Measurements from ENCODE around the gene CSRNP3. TPM values are rescaled to one million over a fixed set of nuclear protein-coding genes. Genes with fewer than 3 reads are reported as not detected.
A peak's percentile ranks its signal among the peaks of the same experiment; 100 is the strongest.

Gene CSRNP3
- total RNA-seq, 1 donor from 2014 or later: 14.6 TPM

- H3K9me3 Mint-ChIP-seq (ENCODE audit: unreplicated experiment): no peaks in the 10 kb centered on the region
- H3K27ac Mint-ChIP-seq (ENCODE audit: unreplicated experiment): no peak overlapping the region
- no peaks in the 10 kb centered on the region for H3K36me3 Mint-ChIP-seq (ENCODE audit: low read depth, unreplicated experiment)
- H3K4me1 Mint-ChIP-seq (ENCODE audit: unreplicated experiment): peaks cover 5% of the 10 kb centered on the region
- H3K4me3 Mint-ChIP-seq (ENCODE audit: unreplicated experiment): no peak overlapping the region
- DNase-seq (ENCODE audit: low spot score): no peak
- H3K27me3 Mint-ChIP-seq (ENCODE audit: unreplicated experiment): no peaks in the 10 kb centered on the region
- no peak for TF ChIP-seq CTCF (IDR thresholded peaks at IDR 0.05; ENCODE audit: unreplicated experiment)
These were observed 32.9 kb upstream of the CSRNP3 start for GRCh38 chr2:165436559-165436958.

- Mint-ChIP-seq H3K36me3 (ENCODE audit: low read depth, unreplicated experiment) (peaks cover under 1% of the 10 kb centered on the region), H3K9me3 (ENCODE audit: unreplicated experiment) (no peaks in the 10 kb centered on the region), H3K4me3 (ENCODE audit: unreplicated experiment) (no peak overlapping the region), H3K27me3 (ENCODE audit: unreplicated experiment) (peaks cover 3% of the 10 kb centered on the region), H3K4me1 (ENCODE audit: unreplicated experiment) (peaks cover 25% of the 10 kb centered on the region), H3K27ac (ENCODE audit: unreplicated experiment) (peak overlapping the region; percentile 87)
- TF ChIP-seq CTCF (IDR thresholded peaks at IDR 0.05; ENCODE audit: unreplicated experiment): no peak
- peak; percentile 45 for DNase-seq (ENCODE audit: low spot score)
These were observed 29.1 kb upstream of the CSRNP3 start for GRCh38 chr2:165440367-165440766.

- H3K27me3 Mint-ChIP-seq (ENCODE audit: unreplicated experiment): peaks cover 5% of the 10 kb centered on the region
- no peak overlapping the region for H3K4me3 Mint-ChIP-seq (ENCODE audit: unreplicated experiment)
- peak overlapping the region; percentile 96 for H3K27ac Mint-ChIP-seq (ENCODE audit: unreplicated experiment)
- H3K4me1 Mint-ChIP-seq (ENCODE audit: unreplicated experiment): peaks cover 25% of the 10 kb centered on the region
- no peak for DNase-seq (ENCODE audit: low spot score)
- TF ChIP-seq CTCF (IDR thresholded peaks at IDR 0.05; ENCODE audit: unreplicated experiment): no peak
- peaks cover 4% of the 10 kb centered on the region for H3K36me3 Mint-ChIP-seq (ENCODE audit: low read depth, unreplicated experiment)
- no peaks in the 10 kb centered on the region for H3K9me3 Mint-ChIP-seq (ENCODE audit: unreplicated experiment)
These were observed 26.0 kb upstream of the CSRNP3 start for GRCh38 chr2:165443511-165443910.

- no peak for TF ChIP-seq CTCF (IDR thresholded peaks at IDR 0.05; ENCODE audit: unreplicated experiment)
- no peak for DNase-seq (ENCODE audit: low spot score)
- H3K27ac Mint-ChIP-seq (ENCODE audit: unreplicated experiment): no peak overlapping the region
- no peaks in the 10 kb centered on the region for H3K9me3 Mint-ChIP-seq (ENCODE audit: unreplicated experiment)
- H3K4me1 Mint-ChIP-seq (ENCODE audit: unreplicated experiment): peaks cover 33% of the 10 kb centered on the region
- peaks cover 4% of the 10 kb centered on the region for H3K27me3 Mint-ChIP-seq (ENCODE audit: unreplicated experiment)
- no peak overlapping the region for H3K4me3 Mint-ChIP-seq (ENCODE audit: unreplicated experiment)
- H3K36me3 Mint-ChIP-seq (ENCODE audit: low read depth, unreplicated experiment): peaks cover 4% of the 10 kb centered on the region
These were observed 21.1 kb upstream of the CSRNP3 start for GRCh38 chr2:165448406-165448805.

GRCh38 chr2:165450156-165450555 lies 19.3 kb upstream of the CSRNP3 start:
- Mint-ChIP-seq H3K36me3 (ENCODE audit: low read depth, unreplicated experiment) (peaks cover 4% of the 10 kb centered on the region), H3K9me3 (ENCODE audit: unreplicated experiment) (no peaks in the 10 kb centered on the region), H3K27ac (ENCODE audit: unreplicated experiment) (peak overlapping the region; percentile 78), H3K4me3 (ENCODE audit: unreplicated experiment) (no peak overlapping the region), H3K27me3 (ENCODE audit: unreplicated experiment) (peaks cover 2% of the 10 kb centered on the region), H3K4me1 (ENCODE audit: unreplicated experiment) (peaks cover 21% of the 10 kb centered on the region)
- no peak for DNase-seq (ENCODE audit: low spot score)
- no peak for TF ChIP-seq CTCF (IDR thresholded peaks at IDR 0.05; ENCODE audit: unreplicated experiment)
